GM12875 (cell line): ENCODE data around the gene AP2B1.
A peak's percentile ranks its signal among the peaks of the same experiment; 100 is the strongest.

Experiments
- H3K4me3 ChIP-seq: one replicate; pipeline ENCODE4 v1.5.1; 2011; ENCODE audit warnings: low read depth, low read length, control low read depth
- TF ChIP-seq, protein P1 (sequence below): IDR thresholded peaks from 2 replicates; pipeline ENCODE4 v1.5.1; 2011; ENCODE audit warnings: low read depth, mild to moderate bottlenecking, control low read depth, inconsistent platforms, low read length, moderate library complexity, borderline replicate concordance; ENCODE audit not compliant: insufficient read depth

Gene AP2B1

DNA sequence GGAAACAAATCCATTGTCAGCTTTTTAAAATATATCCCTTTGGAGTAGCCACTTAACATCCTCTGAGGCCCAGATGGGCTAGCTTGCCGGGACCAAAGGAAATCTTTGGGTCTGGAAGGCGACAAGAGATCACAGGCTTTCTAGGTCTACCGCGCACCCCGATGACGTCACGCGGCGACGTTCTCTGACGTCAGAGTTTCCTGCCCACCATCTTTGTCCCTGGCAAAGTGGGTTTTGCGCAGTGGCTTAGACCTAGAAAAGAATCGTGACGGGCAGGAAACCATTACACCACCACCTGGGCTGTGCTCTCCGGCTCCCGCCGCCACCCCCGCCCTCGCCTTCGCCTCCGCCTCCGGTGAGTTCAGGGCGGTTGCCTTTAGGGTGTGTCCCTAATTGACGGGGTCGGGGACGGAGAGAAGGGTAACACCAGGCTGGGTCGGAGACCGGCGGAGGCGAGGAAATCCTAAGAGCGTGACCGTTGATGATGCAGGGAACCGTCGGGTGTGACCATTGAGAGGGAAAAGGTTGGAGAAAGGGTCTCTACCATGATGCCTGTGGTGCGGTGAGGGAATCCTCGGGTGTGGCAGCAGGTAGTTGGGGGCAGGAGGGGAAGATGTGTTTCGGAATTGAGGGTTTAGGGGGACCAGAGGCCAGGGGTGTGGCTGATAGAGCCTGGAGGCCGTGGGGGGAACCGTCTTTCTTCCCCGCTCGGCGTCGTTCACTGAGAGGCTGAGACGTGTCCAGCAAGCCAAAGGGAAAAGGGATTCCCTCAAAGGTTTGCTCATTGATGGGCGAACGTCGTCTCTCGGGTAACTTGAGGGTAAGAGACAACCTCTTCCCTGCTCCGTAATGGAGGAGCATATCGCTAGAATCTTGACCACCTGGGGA is at the start of gene AP2B1:
AP2B1 (plus strand) TSS at position 249 of the 888 bp plus-strand sequence. CDS start 6,709 bp downstream, outside the sequence.
- H3K4me3 ChIP-seq = peak within 1 kb of the TSS; percentile 66
- TF ChIP-seq, protein P1, sequence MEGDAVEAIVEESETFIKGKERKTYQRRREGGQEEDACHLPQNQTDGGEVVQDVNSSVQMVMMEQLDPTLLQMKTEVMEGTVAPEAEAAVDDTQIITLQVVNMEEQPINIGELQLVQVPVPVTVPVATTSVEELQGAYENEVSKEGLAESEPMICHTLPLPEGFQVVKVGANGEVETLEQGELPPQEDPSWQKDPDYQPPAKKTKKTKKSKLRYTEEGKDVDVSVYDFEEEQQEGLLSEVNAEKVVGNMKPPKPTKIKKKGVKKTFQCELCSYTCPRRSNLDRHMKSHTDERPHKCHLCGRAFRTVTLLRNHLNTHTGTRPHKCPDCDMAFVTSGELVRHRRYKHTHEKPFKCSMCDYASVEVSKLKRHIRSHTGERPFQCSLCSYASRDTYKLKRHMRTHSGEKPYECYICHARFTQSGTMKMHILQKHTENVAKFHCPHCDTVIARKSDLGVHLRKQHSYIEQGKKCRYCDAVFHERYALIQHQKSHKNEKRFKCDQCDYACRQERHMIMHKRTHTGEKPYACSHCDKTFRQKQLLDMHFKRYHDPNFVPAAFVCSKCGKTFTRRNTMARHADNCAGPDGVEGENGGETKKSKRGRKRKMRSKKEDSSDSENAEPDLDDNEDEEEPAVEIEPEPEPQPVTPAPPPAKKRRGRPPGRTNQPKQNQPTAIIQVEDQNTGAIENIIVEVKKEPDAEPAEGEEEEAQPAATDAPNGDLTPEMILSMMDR = no peak

DNA sequence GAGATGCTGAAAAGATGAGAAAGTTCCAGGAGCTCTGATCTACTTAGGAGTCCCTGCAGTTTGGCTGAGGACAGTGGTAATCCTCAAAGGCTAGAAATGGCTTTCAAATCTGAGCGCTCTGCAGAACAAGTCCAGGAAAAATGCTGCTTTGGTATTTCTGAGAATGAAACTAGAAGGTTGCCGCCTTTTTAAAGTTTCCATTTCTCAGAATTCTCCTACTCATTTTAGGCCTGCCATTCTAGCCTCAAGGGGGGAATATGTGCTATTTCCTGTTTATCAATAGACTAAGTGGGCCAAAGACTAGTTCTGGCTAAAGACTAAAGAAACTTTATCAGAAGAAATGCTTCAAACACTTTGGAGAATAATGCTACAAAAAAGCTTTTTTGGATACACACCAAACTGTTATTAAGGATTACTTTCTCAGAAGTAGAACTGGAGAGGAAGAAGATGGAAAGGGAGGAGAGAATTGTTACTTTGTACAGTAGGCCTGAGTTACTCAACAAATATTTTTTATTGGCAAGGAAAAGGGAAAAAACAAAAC is 49.5 kb upstream of the AP2B1 start, which contains the start of gene SLFN12L:
SLFN12L (minus strand) TSS at position 78 of the 541 bp plus-strand sequence. CDS start 15,314 bp downstream, outside the sequence.
- TF ChIP-seq, protein P1 = no peak
- H3K4me3 ChIP-seq = no peak within 1 kb of the TSS

DNA sequence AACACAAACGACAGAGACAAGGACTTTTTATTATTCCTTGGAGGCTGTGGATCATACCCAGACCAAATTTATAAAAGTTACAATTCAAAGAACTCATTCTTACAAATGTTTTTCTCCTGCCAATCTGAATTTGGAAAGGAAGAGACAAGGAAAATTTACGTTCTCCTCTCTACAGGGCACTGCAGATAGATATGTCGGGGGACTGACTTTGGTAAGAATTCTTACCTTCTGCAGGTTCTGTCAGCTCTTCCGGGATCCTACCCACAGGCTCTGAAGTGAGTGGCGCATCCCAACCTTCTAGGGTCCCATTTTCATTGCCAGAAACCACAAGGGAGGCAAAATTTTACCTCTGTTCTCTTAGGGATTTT is 47.5 kb upstream of the AP2B1 start:
- no peak overlapping the region for H3K4me3 ChIP-seq
- TF ChIP-seq, protein P1 = no peak

DNA sequence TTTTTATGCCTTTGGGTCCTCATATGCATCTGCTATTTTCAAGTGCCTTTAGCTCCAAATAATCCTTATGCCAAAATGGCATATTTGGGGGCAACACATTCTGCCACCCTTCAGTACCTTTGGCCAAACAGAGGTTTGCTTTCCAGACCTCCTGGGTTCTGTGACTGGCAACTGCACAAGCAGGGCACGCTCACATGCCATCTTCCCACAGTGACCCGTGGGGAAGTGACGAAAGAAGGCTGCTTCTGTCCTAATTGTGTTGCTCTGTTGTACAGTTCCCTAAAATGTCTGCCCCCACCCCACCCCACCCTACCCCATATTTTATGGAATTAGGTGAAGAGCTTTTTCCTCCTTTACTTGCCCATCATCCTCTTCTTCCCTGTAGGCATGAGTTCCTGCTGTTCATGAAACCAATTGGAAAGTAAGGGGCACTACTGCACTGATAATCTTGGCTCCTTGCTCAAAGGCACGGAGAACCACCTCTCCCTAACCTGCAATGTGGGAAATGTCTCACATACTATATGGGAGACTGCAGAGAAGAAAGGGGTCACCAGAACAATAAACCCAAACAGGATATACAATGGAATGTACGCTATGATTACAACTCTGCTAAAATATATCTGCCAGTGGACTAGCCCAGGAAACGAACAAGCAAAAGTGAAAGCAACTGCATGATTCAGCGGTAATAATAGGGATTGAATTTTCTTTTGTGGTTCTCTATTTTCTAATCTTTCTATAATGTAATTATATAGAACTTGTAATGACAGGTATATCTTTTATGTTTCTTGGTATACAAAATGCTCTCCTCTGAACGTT is 46.3 kb upstream of the AP2B1 start:
- H3K4me3 ChIP-seq = peak overlapping the region; percentile 18
- TF ChIP-seq, protein P1 = no peak

DNA sequence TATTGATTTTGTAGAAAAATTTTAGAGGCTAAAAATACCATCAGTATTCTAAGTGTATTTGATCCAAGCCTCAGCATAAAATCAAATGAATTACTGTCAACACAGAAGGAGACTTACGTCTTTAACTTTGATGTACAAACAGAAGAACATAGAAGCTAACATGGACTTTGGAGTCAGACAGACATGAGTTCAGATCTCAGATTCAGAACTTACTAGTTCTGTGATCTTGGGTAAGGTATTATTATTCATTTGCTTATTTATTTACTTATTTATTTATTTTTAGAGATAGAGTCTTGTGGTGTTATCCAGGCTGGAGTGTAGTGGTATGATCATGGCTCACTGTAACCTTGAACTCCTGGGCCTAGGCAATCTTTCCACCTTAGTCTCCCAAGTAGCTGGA is 45.7 kb upstream of the AP2B1 start:
- H3K4me3 ChIP-seq = no peak overlapping the region
- TF ChIP-seq, protein P1 = no peak

DNA sequence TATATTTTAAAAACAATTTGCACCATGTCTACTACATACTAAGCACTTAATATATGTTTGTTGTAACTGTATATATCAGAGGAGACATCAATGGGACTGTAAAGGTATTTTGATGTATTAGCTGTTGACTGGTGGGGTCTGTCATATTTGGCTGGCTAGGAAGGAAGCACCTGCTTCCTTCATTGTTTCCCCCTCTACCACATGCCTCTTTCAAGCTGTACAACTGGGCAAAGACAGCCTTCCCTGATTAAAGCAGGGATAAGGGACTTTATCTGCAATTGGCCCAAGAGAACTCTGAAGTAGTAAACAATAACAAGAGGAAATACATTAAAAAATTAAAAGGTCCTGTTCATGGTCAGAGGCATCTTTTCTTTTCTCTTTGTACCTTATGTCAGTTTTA is 44.1 kb upstream of the AP2B1 start:
- TF ChIP-seq, protein P1 = no peak
- no peak overlapping the region for H3K4me3 ChIP-seq

DNA sequence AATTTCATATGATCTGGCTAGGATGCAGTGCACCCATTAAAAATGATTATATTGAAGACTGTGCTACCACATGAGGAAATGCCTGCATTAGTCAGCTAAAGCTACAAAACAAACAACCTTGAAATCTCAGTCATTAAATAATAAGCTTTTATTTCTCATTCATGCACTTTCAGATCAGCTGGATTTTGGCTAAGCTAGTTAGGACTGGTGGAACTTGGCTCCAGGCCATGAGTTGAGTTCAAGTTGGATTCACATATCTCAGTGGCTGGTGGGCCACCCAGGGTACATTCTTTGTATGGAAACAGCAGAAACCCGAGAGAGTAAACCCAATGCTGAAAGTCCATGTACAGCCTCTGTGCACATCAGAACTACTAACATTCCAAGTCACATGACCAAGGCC is 43.3 kb upstream of the AP2B1 start:
- TF ChIP-seq, protein P1 = no peak
- no peak overlapping the region for H3K4me3 ChIP-seq
